ENCODE measurements around the gene CFAP298. TPM values are rescaled to one million over a fixed set of nuclear protein-coding genes. Genes with fewer than 3 reads are reported as not detected.

CFAP298 gene
- total and polyA plus RNA-seq, 2 of the 13 experiments (the other 11 are each of a cell fraction or from before 2014, with no cell fraction given) = 21.2 to 62.2 TPM

DNA sequence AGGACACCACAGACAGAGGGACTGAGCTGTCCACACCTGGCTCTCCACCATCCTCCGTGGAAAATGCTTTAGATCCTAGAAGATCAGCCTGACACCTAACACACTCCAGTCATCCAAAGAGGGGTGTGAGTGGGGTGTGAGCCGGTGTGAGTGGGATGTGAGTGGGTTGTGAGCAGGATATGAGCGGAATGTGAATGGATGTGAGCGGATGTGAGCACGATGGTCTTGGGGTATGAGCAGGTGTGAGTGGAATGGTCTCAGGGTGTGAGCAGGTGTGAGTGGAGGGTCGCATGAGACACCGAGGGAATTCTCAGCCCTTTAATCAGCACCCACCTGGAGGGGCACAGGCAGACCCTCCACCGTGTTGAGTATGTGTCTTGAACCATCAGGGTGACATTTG is 27.7 kb downstream of the CFAP298 start:
- WGBS (ENCODE audit: low lambda C conversion rate) = 70% methylated on average over 8 of the region's 8 CpGs
- FAIRE-seq (no peak), DNase-seq (ENCODE audit: low spot score) (no peak), ATAC-seq (no peak)
- TF ChIP-seq ZC3H4 (CRISPR knock-in tag; IDR thresholded peaks at IDR 0.05; ENCODE audit: borderline replicate concordance) = no peak
- TF ChIP-seq SUZ12 (IDR thresholded peaks at IDR 0.05; ENCODE audit: low read depth, low read length) = no peak
- no peak for TF ChIP-seq E2F1 (CRISPR knock-in tag; IDR thresholded peaks at IDR 0.05)
- no peak for TF ChIP-seq ZBTB33 (CRISPR knock-in tag; IDR thresholded peaks at IDR 0.05)
- no peak for TF ChIP-seq CEBPZ (IDR thresholded peaks at IDR 0.05; ENCODE audit: low read length)
- TF ChIP-seq ZNF225 (CRISPR knock-in tag; IDR thresholded peaks at IDR 0.05) = no peak
- TF ChIP-seq CAMTA2 (CRISPR knock-in tag; IDR thresholded peaks at IDR 0.05; ENCODE audit: borderline replicate concordance) = no peak
- TF ChIP-seq PBX3 (CRISPR knock-in tag; IDR thresholded peaks at IDR 0.05; ENCODE audit: borderline replicate concordance) = no peak
- TF ChIP-seq PCBP1 (IDR thresholded peaks at IDR 0.05; ENCODE audit: borderline replicate concordance, low read depth, low read length) = no peak
- no peak for TF ChIP-seq ONECUT2 (CRISPR knock-in tag; IDR thresholded peaks at IDR 0.05)
- no peak for TF ChIP-seq KDM3A (CRISPR knock-in tag; IDR thresholded peaks at IDR 0.05; ENCODE audit: low read depth)
- no peak for TF ChIP-seq SRSF9 (IDR thresholded peaks at IDR 0.05; ENCODE audit: borderline replicate concordance, insufficient read depth, low read depth, low read length, poor library complexity, severe bottlenecking)
- no peak for TF ChIP-seq ASH2L (IDR thresholded peaks at IDR 0.05; ENCODE audit: insufficient read length, low read depth, low read length)
- no peak for TF ChIP-seq ZNF337 (CRISPR knock-in tag; IDR thresholded peaks at IDR 0.05; ENCODE audit: borderline replicate concordance, low read depth)
- no peak for TF ChIP-seq KDM5B (CRISPR knock-in tag; IDR thresholded peaks at IDR 0.05; ENCODE audit: borderline replicate concordance)
- no peak for TF ChIP-seq YY1 (IDR thresholded peaks at IDR 0.05; ENCODE audit: insufficient read depth, insufficient replicate concordance, low read depth, low read length)
- TF ChIP-seq GZF1 (CRISPR knock-in tag; IDR thresholded peaks at IDR 0.05) = no peak
- TF ChIP-seq ATF7-NPFF (CRISPR knock-in tag; IDR thresholded peaks at IDR 0.05; ENCODE audit: low read depth) = no peak
- no peaks in the 10 kb centered on the region for H3K27me3 ChIP-seq (ENCODE audit: control insufficient read depth in 1 of 2, insufficient read depth in 2 of 2, low read length in 2 of 2)
- no TSS peak for BruUV-seq (replicated peaks)
- H3K79me2 ChIP-seq (ENCODE audit: insufficient read depth, low read length) = no peaks in the 10 kb centered on the region
- intact Hi-C loops (cut with micrococcal nuclease; ENCODE audit: unreplicated experiment) (no loop called here), in situ Hi-C loops (cut with HindIII; ENCODE audit: extremely low pct_ligation_motif_present, low pct_unique_long_range_greater_than_20kb) (no loop called here)
- H3K9me3 ChIP-seq (ENCODE audit: low read length) = no peaks in the 10 kb centered on the region
- POLR2A ChIA-PET = interaction anchor here (1.0 to 1.1 kb wide), 2 partner anchors 10 to 12 kb away, joined by 4 to 5 read pairs; no protein-coding TSS in a partner anchor
- H2AFZ ChIP-seq (ENCODE audit: low read length) = no peak overlapping the region
- peak overlapping the region; percentile 69 for H3K4me2 ChIP-seq (ENCODE audit: low read depth, low read length)
- no peak overlapping the region for H3K9ac ChIP-seq (ENCODE audit: insufficient read depth, low read depth, low read length)
- H3K27ac ChIP-seq (ENCODE audit: extremely low read length, insufficient read depth, low read length) = no peak overlapping the region
- H3K4me3 ChIP-seq (replicated peaks in 1 of 3; ENCODE audit: insufficient read depth in 1 of 3, low read depth in 2 of 3, low read length in 3 of 3) = no peak overlapping the region
- no peaks in the 10 kb centered on the region for H3K36me3 ChIP-seq (replicated peaks in 1 of 2; ENCODE audit: control insufficient read depth in 1 of 2, insufficient read depth in 2 of 2, low read length in 2 of 2)
- H4K20me1 ChIP-seq (ENCODE audit: insufficient read depth, low read length) = no peaks in the 10 kb centered on the region
- CTCF ChIA-PET (ENCODE audit: low intra/inter-chr PET ratio, low total read pairs) = no interaction called here
- H3K4me1 ChIP-seq (ENCODE audit: insufficient read depth, low read length) = peaks cover 36% of the 10 kb centered on the region

Data from HepG2 (cell line).